HepG2 (cell line): ENCODE results near the gene LILRB3. TPM values are rescaled to one million over a fixed set of nuclear protein-coding genes. Genes with fewer than 3 reads are reported as not detected.

ENCODE experiments used
- ATM ChIP-seq: fragments of 450-650 bp; IDR thresholded peaks from 2 replicates; pipeline ENCODE4 v1.7.1; 2017; ENCODE audit warnings: mild to moderate bottlenecking, borderline replicate concordance
- E2F5 ChIP-seq: sonication (generic); formaldehyde crosslinking; conservative IDR thresholded peaks from 2 replicates; pipeline ENCODE4 v1.4.0; 2020; ENCODE audit warnings: missing genetic modification reagents
- GRHL1 ChIP-seq: sonication (generic); formaldehyde crosslinking; conservative IDR thresholded peaks from 2 replicates; pipeline ENCODE4 v1.8.0; 2022; ENCODE audit warnings: missing genetic modification reagents
- HDAC1 ChIP-seq: sonication (generic); formaldehyde crosslinking; IDR thresholded peaks from 2 replicates; pipeline ENCODE4 v1.5.1; 2020; ENCODE audit warnings: mild to moderate bottlenecking, missing genetic modification reagents
- KDM5B ChIP-seq: sonication (generic); formaldehyde crosslinking; IDR thresholded peaks from 2 replicates; pipeline ENCODE4 v1.4.0; 2020; ENCODE audit warnings: missing genetic modification reagents, mild to moderate bottlenecking, borderline replicate concordance
- MTA3 ChIP-seq: sonication (generic); formaldehyde crosslinking; IDR thresholded peaks from 2 replicates; pipeline ENCODE4 v1.4.0; 2020; ENCODE audit warnings: missing genetic modification reagents
- NFKBIZ ChIP-seq: IDR thresholded peaks from 2 replicates; pipeline ENCODE4 v1.6.1; 2018; ENCODE audit warnings: missing genetic modification reagents, missing compliant biosample characterization
- PAF1 ChIP-seq: IDR thresholded peaks from 2 replicates; pipeline ENCODE4 v1.6.1; 2016; ENCODE audit warnings: missing genetic modification reagents, missing compliant biosample characterization
- RELA ChIP-seq: sonication (generic); formaldehyde crosslinking; IDR thresholded peaks from 2 replicates; pipeline ENCODE4 v1.4.0; 2020; ENCODE audit warnings: missing genetic modification reagents
- RFXAP ChIP-seq: sonication (generic); formaldehyde crosslinking; IDR thresholded peaks from 2 replicates; pipeline ENCODE4 v1.4.0; 2020; ENCODE audit warnings: missing genetic modification reagents, borderline replicate concordance
- SMARCE1 ChIP-seq: fragments of 450-650 bp; IDR thresholded peaks from 2 replicates; pipeline ENCODE4 v1.6.1; 2017; ENCODE audit warnings: borderline replicate concordance
- SPEN ChIP-seq: sonication (generic); formaldehyde crosslinking; IDR thresholded peaks from 2 replicates; pipeline ENCODE4 v1.5.1; 2020; ENCODE audit warnings: low read depth, mild to moderate bottlenecking, missing genetic modification reagents
- XRCC5 ChIP-seq: fragments of 200-400 bp; formaldehyde crosslinking; optimal IDR thresholded peaks from 2 replicates; pipeline ENCODE3; 2017; ENCODE audit warnings: mild to moderate bottlenecking, low read length
- ZFP41 ChIP-seq: sonication (generic); formaldehyde crosslinking; IDR thresholded peaks from 2 replicates; pipeline ENCODE4 v1.4.0; 2020; ENCODE audit warnings: mild to moderate bottlenecking, missing genetic modification reagents, borderline replicate concordance
- ZNF20 ChIP-seq: sonication (generic); formaldehyde crosslinking; IDR thresholded peaks from 2 replicates; pipeline ENCODE4 v1.4.0; 2020; ENCODE audit warnings: mild to moderate bottlenecking, moderate library complexity, missing genetic modification reagents
- ZNF205 ChIP-seq: IDR thresholded peaks from 2 replicates; pipeline ENCODE4 v1.6.1; 2018; ENCODE audit warnings: missing biosample characterization, missing genetic modification reagents
- ZNF263 ChIP-seq: sonication (generic); formaldehyde crosslinking; IDR thresholded peaks from 2 replicates; pipeline ENCODE4 v1.4.0; 2020; ENCODE audit warnings: missing genetic modification reagents
- ZNF563 ChIP-seq: sonication (generic); formaldehyde crosslinking; IDR thresholded peaks from 2 replicates; pipeline ENCODE4 v1.8.0; 2022; ENCODE audit warnings: mild to moderate bottlenecking, moderate library complexity, missing genetic modification reagents
- ZNF614 ChIP-seq: IDR thresholded peaks from 2 replicates; pipeline ENCODE4 v1.6.1; 2018; ENCODE audit warnings: missing biosample characterization, missing genetic modification reagents, inconsistent platforms, borderline replicate concordance
- polyA plus RNA-seq, 8 experiments: library from polyadenylated mRNA; depleted of rRNA in 3 of 8; stranded (reverse) in 7 of 8; unstranded in 1 of 8; fragments of >200 nt; fragmentation: Illumina TruSeq in 4 of 8; extraction: Trizol in 4 of 8; gene quantifications; 2 replicates each; pipeline versions ENCODE4 v1.2.1 to v1.2.3, GENCODE V29; 2011 to 2016; ENCODE audit warnings: low read depth in 4 of 8, missing spikeins in 1 of 8, mixed read lengths in 1 of 8; ENCODE audit not compliant: insufficient read depth in 1 of 8
- total RNA-seq, 5 experiments: library from RNA; depleted of rRNA; stranded (reverse); fragments of >200 nt; fragmentation: Illumina TruSeq; extraction: Trizol; gene quantifications; 2 replicates each; pipeline ENCODE4 v1.2.3, GENCODE V29; 2016; ENCODE audit warnings: low read depth in 1 of 5
- TF ChIP-seq, protein P1 (sequence below): sonication (generic); formaldehyde crosslinking; IDR thresholded peaks from one replicate; pipeline ENCODE4 v1.5.1; 2020; ENCODE audit warnings: mild to moderate bottlenecking, missing genetic modification reagents; ENCODE audit errors: not compliant biosample characterization

The LILRB3 gene
- total and polyA plus RNA-seq, 2 of the 13 experiments (the other 11 are each of a cell fraction or from before 2014, with no cell fraction given), result 0.22 TPM; not detected in 1

GRCh38 chr19:54209811-54210494, 12.9 kb downstream of the LILRB3 start (continued):
- TF ChIP-seq SPEN (CRISPR knock-in tag), result no peak
- TF ChIP-seq ZNF614 (CRISPR knock-in tag), result peak; percentile 94; the same call in 1 of the 2 replicates
- peak; percentile 59; the same call in 1 of the 2 replicates for TF ChIP-seq ZNF205 (CRISPR knock-in tag)
- no peak for TF ChIP-seq RELA
- no peak for TF ChIP-seq PAF1 (CRISPR knock-in tag)
- 0 out of 2 replicates have a peak, but pooled peaks have one; percentile 31 for TF ChIP-seq ZNF263 (CRISPR knock-in tag)
- no peak for TF ChIP-seq MTA3
- TF ChIP-seq NFKBIZ (CRISPR knock-in tag), result no peak
- no peak for TF ChIP-seq ZNF563 (CRISPR knock-in tag)
- TF ChIP-seq, protein P1, sequence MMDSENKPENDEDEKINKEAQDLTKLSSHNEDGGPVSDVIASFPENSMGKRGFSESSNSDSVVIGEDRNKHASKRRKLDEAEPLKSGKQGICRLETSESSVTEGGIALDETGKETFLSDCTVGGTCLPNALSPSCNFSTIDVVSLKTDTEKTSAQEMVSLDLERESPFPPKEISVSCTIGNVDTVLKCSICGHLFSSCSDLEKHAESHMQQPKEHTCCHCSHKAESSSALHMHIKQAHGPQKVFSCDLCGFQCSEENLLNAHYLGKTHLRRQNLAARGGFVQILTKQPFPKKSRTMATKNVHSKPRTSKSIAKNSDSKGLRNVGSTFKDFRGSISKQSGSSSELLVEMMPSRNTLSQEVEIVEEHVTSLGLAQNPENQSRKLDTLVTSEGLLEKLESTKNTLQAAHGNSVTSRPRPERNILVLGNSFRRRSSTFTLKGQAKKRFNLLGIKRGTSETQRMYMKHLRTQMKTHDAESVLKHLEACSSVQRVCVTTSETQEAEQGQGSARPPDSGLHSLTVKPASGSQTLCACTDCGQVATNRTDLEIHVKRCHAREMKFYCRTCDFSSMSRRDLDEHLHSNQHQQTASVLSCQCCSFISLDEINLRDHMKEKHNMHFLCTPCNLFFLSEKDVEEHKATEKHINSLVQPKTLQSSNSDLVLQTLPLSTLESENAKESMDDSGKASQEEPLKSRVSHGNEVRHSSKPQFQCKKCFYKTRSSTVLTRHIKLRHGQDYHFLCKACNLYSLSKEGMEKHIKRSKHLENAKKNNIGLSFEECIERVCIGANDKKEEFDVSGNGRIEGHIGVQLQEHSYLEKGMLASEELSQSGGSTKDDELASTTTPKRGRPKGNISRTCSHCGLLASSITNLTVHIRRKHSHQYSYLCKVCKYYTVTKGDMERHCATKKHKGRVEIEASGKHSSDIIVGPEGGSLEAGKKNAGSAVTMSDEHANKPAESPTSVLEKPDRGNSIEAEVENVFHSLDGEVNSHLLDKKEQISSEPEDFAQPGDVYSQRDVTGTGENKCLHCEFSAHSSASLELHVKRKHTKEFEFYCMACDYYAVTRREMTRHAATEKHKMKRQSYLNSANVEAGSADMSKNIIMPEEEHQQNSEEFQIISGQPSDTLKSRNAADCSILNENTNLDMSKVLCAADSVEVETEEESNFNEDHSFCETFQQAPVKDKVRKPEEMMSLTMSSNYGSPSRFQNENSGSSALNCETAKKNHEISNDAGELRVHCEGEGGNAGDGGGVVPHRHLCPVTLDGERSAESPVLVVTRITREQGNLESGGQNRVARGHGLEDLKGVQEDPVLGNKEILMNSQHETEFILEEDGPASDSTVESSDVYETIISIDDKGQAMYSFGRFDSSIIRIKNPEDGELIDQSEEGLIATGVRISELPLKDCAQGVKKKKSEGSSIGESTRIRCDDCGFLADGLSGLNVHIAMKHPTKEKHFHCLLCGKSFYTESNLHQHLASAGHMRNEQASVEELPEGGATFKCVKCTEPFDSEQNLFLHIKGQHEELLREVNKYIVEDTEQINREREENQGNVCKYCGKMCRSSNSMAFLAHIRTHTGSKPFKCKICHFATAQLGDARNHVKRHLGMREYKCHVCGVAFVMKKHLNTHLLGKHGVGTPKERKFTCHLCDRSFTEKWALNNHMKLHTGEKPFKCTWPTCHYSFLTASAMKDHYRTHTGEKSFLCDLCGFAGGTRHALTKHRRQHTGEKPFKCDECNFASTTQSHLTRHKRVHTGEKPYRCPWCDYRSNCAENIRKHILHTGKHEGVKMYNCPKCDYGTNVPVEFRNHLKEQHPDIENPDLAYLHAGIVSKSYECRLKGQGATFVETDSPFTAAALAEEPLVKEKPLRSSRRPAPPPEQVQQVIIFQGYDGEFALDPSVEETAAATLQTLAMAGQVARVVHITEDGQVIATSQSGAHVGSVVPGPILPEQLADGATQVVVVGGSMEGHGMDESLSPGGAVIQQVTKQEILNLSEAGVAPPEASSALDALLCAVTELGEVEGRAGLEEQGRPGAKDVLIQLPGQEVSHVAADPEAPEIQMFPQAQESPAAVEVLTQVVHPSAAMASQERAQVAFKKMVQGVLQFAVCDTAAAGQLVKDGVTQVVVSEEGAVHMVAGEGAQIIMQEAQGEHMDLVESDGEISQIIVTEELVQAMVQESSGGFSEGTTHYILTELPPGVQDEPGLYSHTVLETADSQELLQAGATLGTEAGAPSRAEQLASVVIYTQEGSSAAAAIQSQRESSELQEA (CRISPR knock-in tag), result no peak
- no peak for TF ChIP-seq ATM
- TF ChIP-seq KDM5B (CRISPR knock-in tag), result 0 out of 2 replicates have a peak, but pooled peaks have one; percentile 15
- TF ChIP-seq SMARCE1, result no peak
- peak; percentile 14 for TF ChIP-seq XRCC5
- no peak for TF ChIP-seq GRHL1 (CRISPR knock-in tag)
- TF ChIP-seq E2F5 (CRISPR knock-in tag), result no peak
- TF ChIP-seq HDAC1, result peak; percentile 62; the same call in 1 of the 2 replicates
- TF ChIP-seq ZFP41 (CRISPR knock-in tag), result no peak
- no peak; the same call in 1 of the 2 replicates for TF ChIP-seq RFXAP (CRISPR knock-in tag)
- TF ChIP-seq ZNF20, result no peak
